ENCODE results near the gene TMEM69. TPM values are rescaled to one million over a fixed set of nuclear protein-coding genes. Genes with fewer than 3 reads are reported as not detected.

Gene TMEM69
- total and polyA plus RNA-seq, 2 experiments from 2014 or later = 59.7 to 62.4 TPM

DNA sequence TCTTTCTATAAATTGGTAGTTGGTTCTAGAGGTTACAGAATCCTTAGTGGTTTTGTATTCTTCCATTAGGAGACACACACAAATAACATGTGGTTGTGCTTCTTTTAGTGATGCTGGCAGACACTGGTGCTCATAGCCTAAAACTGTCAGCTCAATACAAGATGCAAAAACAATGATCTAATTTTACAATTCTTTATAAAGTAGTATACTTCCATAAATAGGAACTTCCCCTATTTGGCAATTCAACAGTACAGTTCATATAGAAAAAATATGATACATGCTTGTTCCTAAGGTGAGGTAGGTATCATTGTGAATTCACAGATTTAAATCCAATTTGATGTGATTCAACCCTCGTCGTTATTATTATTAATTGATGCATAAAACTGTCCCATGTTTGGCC lies 43.3 kb upstream of the TMEM69 start:
- Histone ChIP-seq H3K79me2 (replicated peaks; ENCODE audit: insufficient read depth) (peaks cover 26% of the 10 kb centered on the region), H3K27ac (ENCODE audit: low read depth) (no peak overlapping the region), H3K4me3 (no peak overlapping the region), H3K9me2 (ENCODE audit: insufficient read depth) (no peaks in the 10 kb centered on the region), H3K4me2 (no peak overlapping the region), H3F3A (replicated peaks; ENCODE audit: low read depth) (no peaks in the 10 kb centered on the region), H3K4me1 (ENCODE audit: insufficient read depth) (no peaks in the 10 kb centered on the region), H2AFZ (no peak overlapping the region), H4K20me1 (replicated peaks; ENCODE audit: insufficient read depth) (peaks cover 22% of the 10 kb centered on the region), H3K36me3 (ENCODE audit: insufficient read depth) (peaks cover 30% of the 10 kb centered on the region), H3K27me3 (ENCODE audit: insufficient read depth) (no peaks in the 10 kb centered on the region)
- no peaks in the 10 kb centered on the region; the same call in 2 of the 3 replicates for H3K9me3 Mint-ChIP-seq
- TF ChIP-seq NANOG (IDR thresholded peaks at IDR 0.05; ENCODE audit: borderline replicate concordance) = no peak
- no peak for TF ChIP-seq ZNF114 (CRISPR knock-in tag; IDR thresholded peaks at IDR 0.05)
- TF ChIP-seq, protein P1, sequence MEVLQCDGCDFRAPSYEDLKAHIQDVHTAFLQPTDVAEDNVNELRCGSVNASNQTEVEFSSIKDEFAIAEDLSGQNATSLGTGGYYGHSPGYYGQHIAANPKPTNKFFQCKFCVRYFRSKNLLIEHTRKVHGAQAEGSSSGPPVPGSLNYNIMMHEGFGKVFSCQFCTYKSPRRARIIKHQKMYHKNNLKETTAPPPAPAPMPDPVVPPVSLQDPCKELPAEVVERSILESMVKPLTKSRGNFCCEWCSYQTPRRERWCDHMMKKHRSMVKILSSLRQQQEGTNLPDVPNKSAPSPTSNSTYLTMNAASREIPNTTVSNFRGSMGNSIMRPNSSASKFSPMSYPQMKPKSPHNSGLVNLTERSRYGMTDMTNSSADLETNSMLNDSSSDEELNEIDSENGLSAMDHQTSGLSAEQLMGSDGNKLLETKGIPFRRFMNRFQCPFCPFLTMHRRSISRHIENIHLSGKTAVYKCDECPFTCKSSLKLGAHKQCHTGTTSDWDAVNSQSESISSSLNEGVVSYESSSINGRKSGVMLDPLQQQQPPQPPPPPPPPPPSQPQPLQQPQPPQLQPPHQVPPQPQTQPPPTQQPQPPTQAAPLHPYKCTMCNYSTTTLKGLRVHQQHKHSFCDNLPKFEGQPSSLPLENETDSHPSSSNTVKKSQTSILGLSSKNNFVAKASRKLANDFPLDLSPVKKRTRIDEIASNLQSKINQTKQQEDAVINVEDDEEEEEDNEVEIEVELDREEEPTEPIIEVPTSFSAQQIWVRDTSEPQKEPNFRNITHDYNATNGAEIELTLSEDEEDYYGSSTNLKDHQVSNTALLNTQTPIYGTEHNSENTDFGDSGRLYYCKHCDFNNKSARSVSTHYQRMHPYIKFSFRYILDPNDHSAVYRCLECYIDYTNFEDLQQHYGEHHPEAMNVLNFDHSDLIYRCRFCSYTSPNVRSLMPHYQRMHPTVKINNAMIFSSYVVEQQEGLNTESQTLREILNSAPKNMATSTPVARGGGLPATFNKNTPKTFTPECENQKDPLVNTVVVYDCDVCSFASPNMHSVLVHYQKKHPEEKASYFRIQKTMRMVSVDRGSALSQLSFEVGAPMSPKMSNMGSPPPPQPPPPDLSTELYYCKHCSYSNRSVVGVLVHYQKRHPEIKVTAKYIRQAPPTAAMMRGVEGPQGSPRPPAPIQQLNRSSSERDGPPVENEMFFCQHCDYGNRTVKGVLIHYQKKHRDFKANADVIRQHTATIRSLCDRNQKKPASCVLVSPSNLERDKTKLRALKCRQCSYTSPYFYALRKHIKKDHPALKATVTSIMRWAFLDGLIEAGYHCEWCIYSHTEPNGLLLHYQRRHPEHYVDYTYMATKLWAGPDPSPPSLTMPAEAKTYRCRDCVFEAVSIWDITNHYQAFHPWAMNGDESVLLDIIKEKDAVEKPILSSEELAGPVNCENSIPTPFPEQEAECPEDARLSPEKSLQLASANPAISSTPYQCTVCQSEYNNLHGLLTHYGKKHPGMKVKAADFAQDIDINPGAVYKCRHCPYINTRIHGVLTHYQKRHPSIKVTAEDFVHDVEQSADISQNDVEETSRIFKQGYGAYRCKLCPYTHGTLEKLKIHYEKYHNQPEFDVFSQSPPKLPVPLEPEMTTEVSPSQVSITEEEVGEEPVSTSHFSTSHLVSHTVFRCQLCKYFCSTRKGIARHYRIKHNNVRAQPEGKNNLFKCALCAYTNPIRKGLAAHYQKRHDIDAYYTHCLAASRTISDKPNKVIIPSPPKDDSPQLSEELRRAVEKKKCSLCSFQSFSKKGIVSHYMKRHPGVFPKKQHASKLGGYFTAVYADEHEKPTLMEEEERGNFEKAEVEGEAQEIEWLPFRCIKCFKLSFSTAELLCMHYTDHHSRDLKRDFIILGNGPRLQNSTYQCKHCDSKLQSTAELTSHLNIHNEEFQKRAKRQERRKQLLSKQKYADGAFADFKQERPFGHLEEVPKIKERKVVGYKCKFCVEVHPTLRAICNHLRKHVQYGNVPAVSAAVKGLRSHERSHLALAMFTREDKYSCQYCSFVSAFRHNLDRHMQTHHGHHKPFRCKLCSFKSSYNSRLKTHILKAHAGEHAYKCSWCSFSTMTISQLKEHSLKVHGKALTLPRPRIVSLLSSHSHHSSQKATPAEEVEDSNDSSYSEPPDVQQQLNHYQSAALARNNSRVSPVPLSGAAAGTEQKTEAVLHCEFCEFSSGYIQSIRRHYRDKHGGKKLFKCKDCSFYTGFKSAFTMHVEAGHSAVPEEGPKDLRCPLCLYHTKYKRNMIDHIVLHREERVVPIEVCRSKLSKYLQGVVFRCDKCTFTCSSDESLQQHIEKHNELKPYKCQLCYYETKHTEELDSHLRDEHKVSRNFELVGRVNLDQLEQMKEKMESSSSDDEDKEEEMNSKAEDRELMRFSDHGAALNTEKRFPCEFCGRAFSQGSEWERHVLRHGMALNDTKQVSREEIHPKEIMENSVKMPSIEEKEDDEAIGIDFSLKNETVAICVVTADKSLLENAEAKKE (CRISPR knock-in tag; IDR thresholded peaks at IDR 0.05) = no peak
- TF ChIP-seq POLR2AphosphoS5 (IDR thresholded peaks at IDR 0.05; ENCODE audit: low read depth) = no peak
- no peak for TF ChIP-seq EZH2phosphoT487 (IDR thresholded peaks at IDR 0.05; ENCODE audit: unreplicated experiment)
- TF ChIP-seq, protein P2, sequence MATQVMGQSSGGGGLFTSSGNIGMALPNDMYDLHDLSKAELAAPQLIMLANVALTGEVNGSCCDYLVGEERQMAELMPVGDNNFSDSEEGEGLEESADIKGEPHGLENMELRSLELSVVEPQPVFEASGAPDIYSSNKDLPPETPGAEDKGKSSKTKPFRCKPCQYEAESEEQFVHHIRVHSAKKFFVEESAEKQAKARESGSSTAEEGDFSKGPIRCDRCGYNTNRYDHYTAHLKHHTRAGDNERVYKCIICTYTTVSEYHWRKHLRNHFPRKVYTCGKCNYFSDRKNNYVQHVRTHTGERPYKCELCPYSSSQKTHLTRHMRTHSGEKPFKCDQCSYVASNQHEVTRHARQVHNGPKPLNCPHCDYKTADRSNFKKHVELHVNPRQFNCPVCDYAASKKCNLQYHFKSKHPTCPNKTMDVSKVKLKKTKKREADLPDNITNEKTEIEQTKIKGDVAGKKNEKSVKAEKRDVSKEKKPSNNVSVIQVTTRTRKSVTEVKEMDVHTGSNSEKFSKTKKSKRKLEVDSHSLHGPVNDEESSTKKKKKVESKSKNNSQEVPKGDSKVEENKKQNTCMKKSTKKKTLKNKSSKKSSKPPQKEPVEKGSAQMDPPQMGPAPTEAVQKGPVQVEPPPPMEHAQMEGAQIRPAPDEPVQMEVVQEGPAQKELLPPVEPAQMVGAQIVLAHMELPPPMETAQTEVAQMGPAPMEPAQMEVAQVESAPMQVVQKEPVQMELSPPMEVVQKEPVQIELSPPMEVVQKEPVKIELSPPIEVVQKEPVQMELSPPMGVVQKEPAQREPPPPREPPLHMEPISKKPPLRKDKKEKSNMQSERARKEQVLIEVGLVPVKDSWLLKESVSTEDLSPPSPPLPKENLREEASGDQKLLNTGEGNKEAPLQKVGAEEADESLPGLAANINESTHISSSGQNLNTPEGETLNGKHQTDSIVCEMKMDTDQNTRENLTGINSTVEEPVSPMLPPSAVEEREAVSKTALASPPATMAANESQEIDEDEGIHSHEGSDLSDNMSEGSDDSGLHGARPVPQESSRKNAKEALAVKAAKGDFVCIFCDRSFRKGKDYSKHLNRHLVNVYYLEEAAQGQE (IDR thresholded peaks at IDR 0.05; ENCODE audit: unreplicated experiment) = no peak
- no peak for TF ChIP-seq STAT1 (IDR thresholded peaks at IDR 0.05; ENCODE audit: unreplicated experiment)
- no peak for TF ChIP-seq JUNB (IDR thresholded peaks at IDR 0.05; ENCODE audit: unreplicated experiment)
- no peak for TF ChIP-seq ZNF331 (CRISPR knock-in tag; IDR thresholded peaks at IDR 0.05; ENCODE audit: low read depth)
- no peak for TF ChIP-seq CREB1 (CRISPR knock-in tag; IDR thresholded peaks at IDR 0.05; ENCODE audit: low read depth)
- TF ChIP-seq EZH2 (IDR thresholded peaks at IDR 0.05; ENCODE audit: low read depth, unreplicated experiment) = no peak
- TF ChIP-seq, protein P3, sequence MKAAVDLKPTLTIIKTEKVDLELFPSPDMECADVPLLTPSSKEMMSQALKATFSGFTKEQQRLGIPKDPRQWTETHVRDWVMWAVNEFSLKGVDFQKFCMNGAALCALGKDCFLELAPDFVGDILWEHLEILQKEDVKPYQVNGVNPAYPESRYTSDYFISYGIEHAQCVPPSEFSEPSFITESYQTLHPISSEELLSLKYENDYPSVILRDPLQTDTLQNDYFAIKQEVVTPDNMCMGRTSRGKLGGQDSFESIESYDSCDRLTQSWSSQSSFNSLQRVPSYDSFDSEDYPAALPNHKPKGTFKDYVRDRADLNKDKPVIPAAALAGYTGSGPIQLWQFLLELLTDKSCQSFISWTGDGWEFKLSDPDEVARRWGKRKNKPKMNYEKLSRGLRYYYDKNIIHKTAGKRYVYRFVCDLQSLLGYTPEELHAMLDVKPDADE (IDR thresholded peaks at IDR 0.05) = no peak
- TF ChIP-seq, protein P4, sequence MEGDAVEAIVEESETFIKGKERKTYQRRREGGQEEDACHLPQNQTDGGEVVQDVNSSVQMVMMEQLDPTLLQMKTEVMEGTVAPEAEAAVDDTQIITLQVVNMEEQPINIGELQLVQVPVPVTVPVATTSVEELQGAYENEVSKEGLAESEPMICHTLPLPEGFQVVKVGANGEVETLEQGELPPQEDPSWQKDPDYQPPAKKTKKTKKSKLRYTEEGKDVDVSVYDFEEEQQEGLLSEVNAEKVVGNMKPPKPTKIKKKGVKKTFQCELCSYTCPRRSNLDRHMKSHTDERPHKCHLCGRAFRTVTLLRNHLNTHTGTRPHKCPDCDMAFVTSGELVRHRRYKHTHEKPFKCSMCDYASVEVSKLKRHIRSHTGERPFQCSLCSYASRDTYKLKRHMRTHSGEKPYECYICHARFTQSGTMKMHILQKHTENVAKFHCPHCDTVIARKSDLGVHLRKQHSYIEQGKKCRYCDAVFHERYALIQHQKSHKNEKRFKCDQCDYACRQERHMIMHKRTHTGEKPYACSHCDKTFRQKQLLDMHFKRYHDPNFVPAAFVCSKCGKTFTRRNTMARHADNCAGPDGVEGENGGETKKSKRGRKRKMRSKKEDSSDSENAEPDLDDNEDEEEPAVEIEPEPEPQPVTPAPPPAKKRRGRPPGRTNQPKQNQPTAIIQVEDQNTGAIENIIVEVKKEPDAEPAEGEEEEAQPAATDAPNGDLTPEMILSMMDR (conservative IDR thresholded peaks at IDR 0.05; ENCODE audit: low read depth in 2 of 2) = no peak
- no peaks in the 10 kb centered on the region for H3K4me1 Mint-ChIP-seq
- no peak for DNase-seq (ENCODE audit: low spot score)
- ATAC-seq = no peak
- no peaks in the 10 kb centered on the region for H3K27me3 Mint-ChIP-seq (ENCODE audit: insufficient read depth, low read depth, poor library complexity)
- peaks cover 47% of the 10 kb centered on the region for H3K36me3 Mint-ChIP-seq (ENCODE audit: low read depth)
- no peak overlapping the region for H3K27ac Mint-ChIP-seq
- H3K4me3 Mint-ChIP-seq = no peak overlapping the region
